GM18951 (cell line): Measurements from ENCODE around the gene RPTN.
"Not testable (repeated sequence)": the region's sequence is repeated elsewhere in the genome, so short reads cannot be mapped to it uniquely, and the experiment has no call there.

Experiments used
- POLR2A ChIP-seq: IDR thresholded peaks from 4 replicates; pipeline ENCODE4 v1.6.1; 2011; ENCODE audit warnings: mild to moderate bottlenecking; ENCODE audit not compliant: insufficient read length, insufficient read depth; ENCODE audit errors: extremely low read depth
- in situ Hi-C: fragments of 300-500 bp; cut with MboI; formaldehyde crosslinking; loops from one replicate; pipeline ENCODE4 v1.12.0; 2022; ENCODE audit warnings: low sequenced_read_pairs, mixed read lengths, inconsistent platforms; ENCODE audit not compliant: unreplicated experiment

The RPTN gene

DNA sequence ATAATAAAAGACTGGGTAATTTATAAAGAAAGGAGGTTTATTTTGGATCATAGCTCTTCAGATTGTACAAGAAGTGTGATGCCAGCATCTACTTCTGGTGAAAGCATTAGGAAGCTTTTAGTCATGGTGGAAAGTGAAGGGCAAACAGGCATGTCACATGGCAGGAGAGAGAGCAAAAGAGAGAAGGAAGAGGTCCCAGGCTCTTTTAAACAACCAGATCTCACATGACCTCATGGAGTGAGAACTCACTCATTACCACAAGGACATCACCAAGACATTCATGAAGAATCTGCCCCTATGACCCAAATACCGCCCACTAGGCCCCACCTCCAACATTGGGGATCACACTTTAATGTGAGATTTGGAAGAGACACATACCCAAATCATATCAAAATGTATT is 10.0 kb downstream of the RPTN start:
- TF ChIP-seq POLR2A = no peak
- in situ Hi-C loops = no loop called here

DNA sequence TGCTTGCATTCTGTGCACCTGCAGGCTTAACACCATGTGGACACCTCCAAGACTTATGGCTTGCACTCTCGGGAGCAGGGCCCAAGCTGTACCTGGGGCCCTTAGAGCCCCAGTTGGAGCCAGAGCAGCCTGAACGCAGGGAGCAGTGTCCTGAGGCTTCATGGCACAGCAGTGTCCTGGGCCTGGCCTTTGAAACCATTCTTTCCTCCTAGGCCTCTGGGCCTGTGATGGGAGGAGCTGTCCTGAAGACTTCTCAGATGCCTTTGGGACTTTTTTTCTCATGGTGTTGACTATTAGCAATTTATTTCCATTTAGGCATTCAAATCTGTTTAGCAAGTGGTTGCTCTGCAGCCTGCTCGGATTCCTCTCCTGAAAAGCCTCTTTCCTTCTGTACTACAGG is 11.0 kb downstream of the RPTN start:
- in situ Hi-C loops = no loop called here
- TF ChIP-seq POLR2A = no peak

DNA sequence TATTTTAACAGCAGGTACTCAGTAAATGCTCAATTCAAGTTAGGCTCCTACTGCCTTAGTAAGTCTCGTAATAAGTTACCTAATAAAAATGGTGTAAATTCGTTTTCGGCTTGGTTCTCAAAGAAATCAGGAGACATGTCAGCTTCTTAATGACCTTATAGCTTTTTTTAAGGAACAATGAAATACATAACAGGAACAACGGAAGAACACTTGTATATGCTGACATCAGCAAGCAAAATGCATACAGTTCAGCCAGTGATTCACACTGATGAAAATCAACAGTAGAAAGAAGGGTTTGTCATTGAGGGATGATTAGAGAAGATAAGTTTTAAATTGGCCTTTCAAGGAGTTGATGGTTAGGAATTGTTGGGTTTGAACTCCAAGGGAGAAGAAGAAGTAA is 13.3 kb downstream of the RPTN start:
- in situ Hi-C loops = no loop called here
- TF ChIP-seq POLR2A = no peak

DNA sequence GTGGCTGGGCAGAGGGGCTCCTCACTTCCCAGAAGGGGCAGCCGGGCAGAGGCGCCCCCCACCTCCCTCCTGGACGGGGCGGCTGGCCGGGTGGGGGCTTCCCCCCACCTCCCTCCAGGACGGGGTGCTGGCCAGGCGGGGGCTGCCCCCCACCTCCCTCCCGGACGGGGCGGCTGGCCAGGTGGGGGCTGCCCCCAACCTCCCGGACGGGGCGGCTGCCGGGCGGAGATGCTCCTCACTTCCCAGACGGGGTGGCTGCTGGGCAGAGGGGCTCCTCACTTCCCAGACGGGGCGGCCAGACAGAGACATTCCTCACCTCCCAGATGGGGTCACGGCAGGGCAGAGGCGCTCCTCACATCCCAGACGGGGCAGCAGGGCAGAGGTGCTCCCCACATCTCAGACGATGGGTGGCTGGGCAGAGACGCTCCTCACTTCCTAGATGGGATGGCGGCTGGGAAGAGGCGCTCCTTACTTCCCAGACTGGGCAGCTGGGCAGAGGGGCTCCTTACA is 14.3 kb downstream of the RPTN start:
- in situ Hi-C loops = not testable (repeated sequence)

DNA sequence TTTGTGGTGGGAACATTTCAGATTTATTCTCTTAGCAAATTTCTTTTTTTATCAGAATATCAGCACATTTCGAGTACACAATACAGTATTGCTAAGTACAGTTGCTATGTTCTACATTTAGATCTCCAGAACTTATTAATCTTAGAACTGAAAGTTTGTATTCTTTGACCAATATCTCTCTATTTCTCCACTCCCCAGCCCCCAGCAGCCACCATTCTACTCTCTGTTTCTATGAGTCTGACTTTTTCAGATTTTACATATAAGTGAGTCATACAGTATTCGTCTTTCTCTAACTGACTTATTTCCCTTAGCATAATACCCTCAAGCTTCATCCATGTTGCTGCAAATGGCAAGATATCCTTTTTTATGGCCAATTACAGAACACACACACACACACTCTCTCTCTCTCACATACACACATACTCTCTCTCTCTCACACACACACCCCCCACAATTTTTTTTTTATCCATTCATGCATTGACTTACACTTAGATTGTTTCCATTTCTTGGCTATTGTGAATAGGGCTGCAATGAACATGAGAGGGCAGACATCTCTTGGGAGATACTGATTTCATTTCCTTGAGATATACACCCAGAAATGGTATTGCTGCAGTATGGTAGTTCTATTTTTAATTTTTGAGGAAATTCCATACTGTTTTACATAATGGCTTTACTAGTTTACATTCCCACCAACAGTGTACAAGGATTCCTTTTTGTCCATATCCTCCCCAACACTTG is 15.7 kb downstream of the RPTN start:
- in situ Hi-C loops = no loop called here
- no peak for TF ChIP-seq POLR2A

DNA sequence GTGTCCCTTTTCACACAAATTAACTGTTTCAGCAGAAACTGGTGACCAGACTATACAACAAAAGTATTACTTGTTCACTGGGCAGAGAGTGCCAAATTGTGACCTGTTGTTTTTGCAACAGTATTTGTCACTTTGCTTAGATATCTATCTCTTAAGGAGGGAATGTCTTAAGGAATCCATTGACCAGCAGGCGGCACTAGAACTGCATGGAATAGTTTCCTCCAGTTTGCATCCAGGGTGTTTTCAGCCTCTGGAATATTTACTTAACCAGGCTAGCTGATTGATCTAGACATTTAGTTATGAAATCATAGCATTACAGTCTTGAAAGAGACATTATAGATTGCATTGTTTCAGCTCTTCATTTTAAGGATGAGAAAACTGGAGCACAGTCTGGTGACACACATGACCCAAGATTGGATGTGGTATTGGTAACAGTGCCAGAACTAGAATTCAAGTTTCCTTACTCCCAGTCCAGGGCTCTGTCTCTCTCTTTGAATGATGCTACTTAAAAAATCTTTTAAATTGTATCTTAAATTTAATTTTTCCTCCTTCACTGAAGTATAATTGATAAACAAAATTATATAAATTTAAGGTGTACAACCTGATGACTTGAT is 16.9 kb downstream of the RPTN start:
- TF ChIP-seq POLR2A = no peak
- in situ Hi-C loops = no loop called here

DNA sequence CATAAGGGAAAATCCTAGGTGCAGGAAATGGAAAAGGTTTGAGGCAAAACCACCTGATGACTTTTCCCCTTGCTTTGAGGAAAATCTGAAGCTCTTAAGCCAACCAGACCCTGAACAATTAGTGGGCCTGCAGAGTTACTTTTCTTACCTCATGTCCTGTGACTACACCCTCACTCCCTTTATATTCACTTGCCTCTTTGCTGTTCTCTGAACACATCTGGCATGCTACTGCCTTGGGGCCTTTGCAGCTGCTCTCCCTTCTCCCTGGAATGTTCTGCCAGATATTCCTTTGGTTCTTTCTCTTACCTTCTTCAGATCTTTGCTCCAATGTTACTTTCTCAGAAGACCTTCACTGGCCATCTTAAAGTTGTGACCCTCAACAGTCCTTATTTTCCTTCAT is 21.8 kb downstream of the RPTN start:
- TF ChIP-seq POLR2A = no peak
- in situ Hi-C loops = no loop called here

DNA sequence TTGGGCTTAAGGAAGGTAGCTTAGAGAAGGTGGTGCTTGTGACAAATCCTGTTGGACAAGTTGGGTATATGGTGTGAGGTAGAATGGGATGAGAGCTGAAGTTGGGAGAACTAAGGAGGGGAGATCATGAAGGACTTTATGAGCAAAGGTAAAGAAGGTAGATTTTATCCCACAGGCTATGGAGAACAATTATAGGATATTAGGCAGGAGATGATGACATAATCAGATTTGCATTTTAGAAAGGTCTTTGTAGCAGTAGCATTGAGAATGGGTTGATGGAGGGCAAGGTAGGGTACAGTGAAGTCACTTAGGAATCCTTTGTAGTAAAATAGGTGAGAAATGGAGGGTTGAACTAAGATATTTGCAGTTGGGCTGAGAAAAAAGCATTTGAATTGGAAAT is 28.8 kb downstream of the RPTN start:
- in situ Hi-C loops = no loop called here
- no peak for TF ChIP-seq POLR2A

DNA sequence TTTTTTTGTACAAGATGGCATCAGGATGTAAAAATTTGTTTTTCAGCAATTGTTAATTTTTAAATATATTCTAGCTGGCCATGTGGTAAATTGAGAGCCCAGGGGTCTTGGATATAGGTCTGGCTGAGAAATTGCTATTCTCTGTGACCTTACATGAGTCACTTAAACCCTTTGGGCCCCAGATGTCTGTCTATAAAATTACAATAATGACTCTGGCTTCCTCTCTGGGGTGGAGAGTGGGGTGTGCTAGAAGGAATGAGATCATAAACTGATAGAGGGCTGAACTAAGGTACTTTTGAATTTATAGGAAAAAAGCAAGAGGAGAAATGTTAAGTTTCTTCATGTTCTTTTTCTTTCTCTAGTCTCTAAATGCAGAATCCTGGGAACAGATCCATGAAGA is 31.4 kb downstream of the RPTN start:
- no peak for TF ChIP-seq POLR2A
- in situ Hi-C loops = no loop called here

DNA sequence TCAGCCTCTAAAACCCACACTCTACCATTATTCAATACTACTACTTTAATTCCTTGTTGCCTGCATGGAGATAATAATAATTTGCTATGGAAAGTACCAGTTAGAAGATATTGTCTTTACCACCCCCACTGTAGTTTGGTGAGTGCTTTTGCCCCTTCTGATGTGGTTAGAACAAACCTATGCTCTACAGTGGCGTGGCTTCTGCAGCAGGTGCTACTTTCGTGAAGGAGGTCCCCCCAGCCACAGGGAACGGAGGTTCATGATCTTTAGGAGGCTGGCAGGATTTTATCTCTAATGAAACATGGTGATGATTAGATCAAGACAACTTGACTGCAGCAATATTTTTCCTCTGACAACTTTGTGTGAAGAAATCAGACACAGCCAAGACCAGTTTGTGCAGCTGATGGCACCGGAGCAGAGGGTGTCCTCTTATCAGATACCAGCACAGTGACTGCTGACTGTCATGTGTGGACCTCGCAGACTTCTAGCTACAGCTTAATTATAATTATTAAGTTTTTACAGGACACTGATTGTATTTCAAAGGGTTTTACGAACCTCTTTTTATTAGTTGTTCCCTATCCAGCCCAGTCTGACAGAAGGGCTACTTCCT is 33.1 kb downstream of the RPTN start:
- in situ Hi-C loops = no loop called here
- no peak for TF ChIP-seq POLR2A

DNA sequence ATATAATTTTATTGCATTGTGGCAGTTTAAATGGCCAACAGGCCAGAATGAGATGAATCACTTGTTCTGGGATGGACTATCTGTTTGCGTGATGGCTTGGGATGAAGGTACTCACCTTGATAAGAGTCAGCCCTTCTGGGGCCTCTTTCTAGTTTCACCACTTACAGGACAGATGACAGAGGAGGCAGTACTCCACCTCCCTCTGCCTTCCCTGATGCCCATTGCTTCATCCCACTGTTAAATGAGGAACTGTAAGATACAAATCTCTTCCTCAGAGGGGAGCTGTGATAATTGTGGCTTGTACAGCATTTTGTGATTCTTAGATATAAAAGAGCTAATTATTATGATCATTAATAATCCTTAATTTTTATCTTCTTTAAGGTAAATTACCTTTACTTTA is 40.1 kb downstream of the RPTN start:
- no peak for TF ChIP-seq POLR2A
- in situ Hi-C loops = no loop called here

DNA sequence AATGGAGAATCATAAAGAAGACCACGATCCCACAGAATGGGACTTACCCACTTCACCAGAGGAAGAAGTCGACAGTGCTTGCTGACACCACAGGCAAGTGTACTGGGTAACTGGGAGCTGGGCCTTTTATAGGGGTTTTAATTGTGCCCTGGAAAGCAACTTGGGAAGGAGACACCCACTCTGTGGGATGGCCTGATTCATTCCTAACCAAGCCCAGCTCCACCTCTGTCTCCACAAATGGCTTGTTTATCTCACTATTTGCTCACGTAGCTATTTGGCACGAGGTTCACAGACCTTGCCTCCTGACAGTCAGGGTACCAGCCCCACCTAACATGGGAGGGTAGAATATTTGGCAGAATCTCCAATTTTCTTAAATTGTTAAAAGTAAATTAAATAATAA is 43.7 kb downstream of the RPTN start, which contains the start of gene TCHH:
TCHH (minus strand) TSS at position 101 of the 400 bp plus-strand sequence. CDS start 1,364 bp downstream, outside the sequence.
- in situ Hi-C loops = no loop called here
- no peak for TF ChIP-seq POLR2A

DNA sequence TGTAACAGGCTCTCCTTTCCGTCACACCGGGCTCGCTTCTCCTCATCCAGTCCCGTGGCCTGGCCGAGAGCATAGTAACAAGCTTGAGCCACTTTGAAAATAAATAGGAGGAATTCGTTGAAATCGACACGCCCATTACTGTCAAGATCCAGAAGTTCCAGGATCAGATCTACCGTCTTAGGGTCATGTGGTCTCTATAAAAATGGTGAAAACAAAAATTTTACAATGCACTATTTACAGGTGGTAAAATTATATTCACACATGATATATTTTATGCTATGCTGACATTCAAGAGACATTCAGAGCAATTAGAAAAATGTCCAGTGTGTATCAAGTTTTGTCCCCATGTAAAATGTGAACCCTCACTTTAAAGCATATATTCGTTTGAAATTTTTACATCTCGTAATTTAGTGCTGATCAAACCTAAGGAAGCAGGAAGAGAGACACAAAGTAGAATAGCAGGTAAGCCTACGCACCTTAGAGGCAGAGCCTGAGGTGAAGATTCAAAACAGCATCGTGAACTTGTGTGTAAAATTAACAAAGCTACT is 46.1 kb downstream of the RPTN start:
- in situ Hi-C loops = no loop called here
- TF ChIP-seq POLR2A = no peak
